Tibial nerve (tissue), 4 donors: ENCODE measurements around the gene NR3C1. TPM values are rescaled to one million over a fixed set of nuclear protein-coding genes. Genes with fewer than 3 reads are reported as not detected.

ENCODE experiments used
- DNase-seq, 2 donors: peaks; one replicate each; pipeline ENCODE4 v3.0.0-alpha.2; 2019; ENCODE audit warnings: low spot score in 2 of 2
- H3K27ac ChIP-seq, 4 donors: fragments of 200-600 bp; sonication (generic) in 3 of 4; one replicate each; pipeline ENCODE4 v1.5.1; 2017 to 2019; ENCODE audit warnings: mild to moderate bottlenecking in 1 of 4
- H3K27me3 ChIP-seq, 2 donors: fragments of 200-600 bp; sonication (generic) in 1 of 2; one replicate each; pipeline versions ENCODE4 v1.5.1 to v1.6.0; 2017 to 2019
- H3K36me3 ChIP-seq, 3 donors: fragments of 200-600 bp; sonication (generic); one replicate each; pipeline ENCODE4 v1.5.1; 2018 to 2019
- H3K4me1 ChIP-seq, 4 donors: fragments of 200-600 bp; sonication (generic) in 3 of 4; one replicate each; pipeline ENCODE4 v1.5.1; 2017 to 2019
- H3K4me3 ChIP-seq, 4 donors: fragments of 200-600 bp; sonication (generic) in 3 of 4; one replicate each; pipeline ENCODE4 v1.5.1; 2017 to 2019; ENCODE audit warnings: mild to moderate bottlenecking in 1 of 4, moderate library complexity in 1 of 4
- H3K9me3 ChIP-seq, 4 donors: fragments of 200-600 bp; sonication (generic) in 3 of 4; one replicate each; pipeline ENCODE4 v1.5.1; 2017 to 2019
- CTCF ChIP-seq, 5 experiments: fragments of 200-600 bp in 3 of 5; fragments of 450-650 bp in 2 of 5; sonication (generic) in 3 of 5; IDR thresholded peaks; one replicate each; pipeline ENCODE4 v1.5.1; 2016 to 2019; ENCODE audit warnings: antibody characterized with exemption in 5 of 5, mild to moderate bottlenecking in 3 of 5, moderate library complexity in 2 of 5
- EP300 ChIP-seq, 2 donors: sonication (generic); formaldehyde crosslinking; IDR thresholded peaks; one replicate each; pipeline ENCODE4 v1.6.1; 2017; ENCODE audit warnings: antibody characterized with exemption in 2 of 2, mild to moderate bottlenecking in 1 of 2
- POLR2A ChIP-seq, 2 donors: fragments of 450-650 bp; IDR thresholded peaks; one replicate each; pipeline ENCODE4 v1.6.1; 2017; ENCODE audit warnings: antibody characterized with exemption in 2 of 2, mild to moderate bottlenecking in 2 of 2, moderate library complexity in 2 of 2
- WGBS, 2 donors: methylation state at CpG; one replicate each; pipeline ENCODE4 v1.1.5; 2018; 5-methylcytosine and 5-hydroxymethylcytosine counted together
- total RNA-seq, 4 donors: library from RNA; depleted of rRNA; stranded (reverse); fragments of >200 nt; gene quantifications; one replicate each; pipeline ENCODE4 v1.1.0, GENCODE V29; 2016

NR3C1 gene
- total RNA-seq, 4 donors from 2014 or later, result 47.1 to 86.2 (median 75.8) TPM

- WGBS, 2 donors, result 96 to 98% methylated on average over 3 to 5 of the region's 5 CpGs
- TF ChIP-seq POLR2A (IDR thresholded peaks at IDR 0.05) (no peak), EP300 (IDR thresholded peaks at IDR 0.05) (no peak), CTCF (IDR thresholded peaks at IDR 0.05) (no peak)
- H3K27ac ChIP-seq, result no peak overlapping the region
- no peaks in the 10 kb centered on the region for H3K27me3 ChIP-seq
- H3K9me3 ChIP-seq, result no peaks in the 10 kb centered on the region
- no peak for DNase-seq
- no peak overlapping the region for H3K4me3 ChIP-seq
- H3K36me3 ChIP-seq, result no peaks in the 10 kb centered on the region
- H3K4me1 ChIP-seq, result peaks cover 0 to 25% (median 5%) of the 10 kb centered on the region in 4 donors
These were observed 163.5 kb downstream of the NR3C1 start for GRCh38 chr5:143239882-143240518.

GRCh38 chr5:143238620-143239019 is 164.9 kb downstream of the NR3C1 start:
- H3K4me1 ChIP-seq, result peaks cover 0 to 21% (median 1%) of the 10 kb centered on the region in 4 donors
- TF ChIP-seq CTCF (IDR thresholded peaks at IDR 0.05) (no peak), EP300 (IDR thresholded peaks at IDR 0.05) (no peak), POLR2A (IDR thresholded peaks at IDR 0.05) (no peak)
- H3K27ac ChIP-seq, result no peak overlapping the region
- H3K27me3 ChIP-seq, result no peaks in the 10 kb centered on the region
- H3K9me3 ChIP-seq, result no peaks in the 10 kb centered on the region
- H3K36me3 ChIP-seq, result no peaks in the 10 kb centered on the region
- no peak for DNase-seq
- H3K4me3 ChIP-seq, result no peak overlapping the region
- WGBS, 2 donors, result 89 to 93% methylated on average over 2 of the region's 2 CpGs

GRCh38 chr5:143237664-143238063 is 165.8 kb downstream of the NR3C1 start:
- Histone ChIP-seq H3K36me3 (no peaks in the 10 kb centered on the region), H3K4me3 (no peak overlapping the region), H3K9me3 (no peaks in the 10 kb centered on the region), H3K4me1 (peaks cover 0 to 17% (median 3%) of the 10 kb centered on the region in 4 donors), H3K27me3 (no peaks in the 10 kb centered on the region), H3K27ac (no peak overlapping the region)
- WGBS, 2 donors, result 90 to 92% methylated on average over 10 of the region's 10 CpGs
- DNase-seq, result no peak
- TF ChIP-seq CTCF (IDR thresholded peaks at IDR 0.05) (no peak), EP300 (IDR thresholded peaks at IDR 0.05) (no peak), POLR2A (IDR thresholded peaks at IDR 0.05) (no peak)

- Histone ChIP-seq H3K9me3 (no peaks in the 10 kb centered on the region), H3K4me3 (no peak overlapping the region), H3K4me1 (peaks cover 0 to 16% (median 3%) of the 10 kb centered on the region in 4 donors), H3K36me3 (no peaks in the 10 kb centered on the region), H3K27me3 (no peaks in the 10 kb centered on the region), H3K27ac (no peak overlapping the region)
- no peak for TF ChIP-seq POLR2A (IDR thresholded peaks at IDR 0.05)
- no peak for TF ChIP-seq CTCF (IDR thresholded peaks at IDR 0.05)
- no peak for TF ChIP-seq EP300 (IDR thresholded peaks at IDR 0.05)
- no peak for DNase-seq
- 71 to 80% methylated on average over 2 of the region's 2 CpGs for WGBS, 2 donors
These were observed 166.8 kb downstream of the NR3C1 start for GRCh38 chr5:143236682-143237081.

GRCh38 chr5:143235423-143235822 is 168.1 kb downstream of the NR3C1 start:
- DNase-seq, result peak in 1 of 2 donors; percentile 28
- Histone ChIP-seq H3K36me3 (no peaks in the 10 kb centered on the region), H3K4me1 (peaks cover 0 to 27% (median 3%) of the 10 kb centered on the region in 4 donors), H3K27me3 (no peaks in the 10 kb centered on the region), H3K4me3 (no peak overlapping the region), H3K27ac (peak overlapping the region in 1 of 4 donors; percentile 5), H3K9me3 (no peaks in the 10 kb centered on the region)
- 58 to 82% methylated on average over 2 to 3 of the region's 3 CpGs for WGBS, 2 donors
- TF ChIP-seq EP300 (IDR thresholded peaks at IDR 0.05), result peak in 1 of 2 donors; percentile 64
- no peak for TF ChIP-seq CTCF (IDR thresholded peaks at IDR 0.05)
- TF ChIP-seq POLR2A (IDR thresholded peaks at IDR 0.05), result no peak
